Osteoblast (primary cell): Measurements from ENCODE around the gene PNPLA8. TPM values are rescaled to one million over a fixed set of nuclear protein-coding genes. Genes with fewer than 3 reads are reported as not detected.

Experiments
- DNase-seq: peaks from one replicate; pipeline ENCODE4 v3.0.0; 2011; ENCODE audit warnings: low spot score, mixed read lengths; ENCODE audit not compliant: insufficient read length; ENCODE audit errors: missing footprints
- H2AFZ ChIP-seq: 2 replicates; pipeline ENCODE4 v1.6.0; 2011; ENCODE audit warnings: mild to moderate bottlenecking, low read length
- H3K27ac ChIP-seq: 2 replicates; pipeline ENCODE4 v1.5.1; 2011; ENCODE audit warnings: mild to moderate bottlenecking, low read depth, low read length, moderate library complexity
- H3K27me3 ChIP-seq: 2 replicates; pipeline ENCODE4 v1.6.0; 2012; ENCODE audit warnings: mild to moderate bottlenecking, control low read depth, inconsistent platforms, low read length, moderate library complexity; ENCODE audit not compliant: insufficient read depth
- H3K36me3 ChIP-seq: 2 replicates; pipeline ENCODE4 v1.5.1; 2011; ENCODE audit warnings: mild to moderate bottlenecking, low read length, control low read depth, moderate library complexity; ENCODE audit not compliant: insufficient read depth
- H3K4me1 ChIP-seq: 2 replicates; pipeline ENCODE4 v1.5.1; 2011; ENCODE audit warnings: mild to moderate bottlenecking, low read length, control low read depth, moderate library complexity; ENCODE audit not compliant: insufficient read depth
- H3K4me2 ChIP-seq: 2 replicates; pipeline ENCODE4 v1.6.0; 2011; ENCODE audit warnings: mild to moderate bottlenecking, low read length; ENCODE audit not compliant: insufficient read depth
- H3K4me3 ChIP-seq: fragments of 200-600 bp; sonication (generic); 3 replicates; pipeline ENCODE4 v1.5.1; 2012; ENCODE audit warnings: mild to moderate bottlenecking, low read length, inconsistent platforms; ENCODE audit not compliant: insufficient read depth
- H3K79me2 ChIP-seq: 2 replicates; pipeline ENCODE4 v1.6.0; 2012; ENCODE audit warnings: mild to moderate bottlenecking, low read length, control low read depth, inconsistent platforms; ENCODE audit not compliant: insufficient read depth
- H3K9me3 ChIP-seq: 2 replicates; pipeline ENCODE4 v1.5.1; 2011; ENCODE audit warnings: low read depth, low read length, control low read depth
- H4K20me1 ChIP-seq: 2 replicates; pipeline ENCODE4 v1.6.0; 2012; ENCODE audit warnings: mild to moderate bottlenecking, low read length, control low read depth; ENCODE audit not compliant: insufficient read depth
- total RNA-seq: library from RNA; depleted of rRNA; stranded (reverse); fragments of >200 nt; gene quantifications from 2 replicates; pipeline ENCODE4 v1.2.3, GENCODE V29; 2012
- TF ChIP-seq, protein P1 (sequence below): IDR thresholded peaks from 2 replicates; pipeline ENCODE4 v1.5.1; 2011; ENCODE audit warnings: mild to moderate bottlenecking, low read depth, low read length, moderate library complexity; ENCODE audit errors: extremely low read depth

Gene PNPLA8
- total RNA-seq, 1 donor, result 37.6 TPM

GRCh38 chr7:108454674-108455550 is 71.0 kb downstream of the PNPLA8 start:
- Histone ChIP-seq H3K9me3 (no peaks in the 10 kb centered on the region), H3K4me1 (peaks cover 4% of the 10 kb centered on the region), H3K4me2 (peak overlapping the region; percentile 71), H2AFZ (peak overlapping the region; percentile 86), H3K36me3 (no peaks in the 10 kb centered on the region), H3K27ac (no peak overlapping the region), H4K20me1 (no peaks in the 10 kb centered on the region), H3K79me2 (no peaks in the 10 kb centered on the region), H3K27me3 (peaks cover 40% of the 10 kb centered on the region), H3K4me3 (peak overlapping the region; percentile 72)
- DNase-seq, result peak; percentile 85
- TF ChIP-seq, protein P1, sequence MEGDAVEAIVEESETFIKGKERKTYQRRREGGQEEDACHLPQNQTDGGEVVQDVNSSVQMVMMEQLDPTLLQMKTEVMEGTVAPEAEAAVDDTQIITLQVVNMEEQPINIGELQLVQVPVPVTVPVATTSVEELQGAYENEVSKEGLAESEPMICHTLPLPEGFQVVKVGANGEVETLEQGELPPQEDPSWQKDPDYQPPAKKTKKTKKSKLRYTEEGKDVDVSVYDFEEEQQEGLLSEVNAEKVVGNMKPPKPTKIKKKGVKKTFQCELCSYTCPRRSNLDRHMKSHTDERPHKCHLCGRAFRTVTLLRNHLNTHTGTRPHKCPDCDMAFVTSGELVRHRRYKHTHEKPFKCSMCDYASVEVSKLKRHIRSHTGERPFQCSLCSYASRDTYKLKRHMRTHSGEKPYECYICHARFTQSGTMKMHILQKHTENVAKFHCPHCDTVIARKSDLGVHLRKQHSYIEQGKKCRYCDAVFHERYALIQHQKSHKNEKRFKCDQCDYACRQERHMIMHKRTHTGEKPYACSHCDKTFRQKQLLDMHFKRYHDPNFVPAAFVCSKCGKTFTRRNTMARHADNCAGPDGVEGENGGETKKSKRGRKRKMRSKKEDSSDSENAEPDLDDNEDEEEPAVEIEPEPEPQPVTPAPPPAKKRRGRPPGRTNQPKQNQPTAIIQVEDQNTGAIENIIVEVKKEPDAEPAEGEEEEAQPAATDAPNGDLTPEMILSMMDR, result no peak

DNA sequence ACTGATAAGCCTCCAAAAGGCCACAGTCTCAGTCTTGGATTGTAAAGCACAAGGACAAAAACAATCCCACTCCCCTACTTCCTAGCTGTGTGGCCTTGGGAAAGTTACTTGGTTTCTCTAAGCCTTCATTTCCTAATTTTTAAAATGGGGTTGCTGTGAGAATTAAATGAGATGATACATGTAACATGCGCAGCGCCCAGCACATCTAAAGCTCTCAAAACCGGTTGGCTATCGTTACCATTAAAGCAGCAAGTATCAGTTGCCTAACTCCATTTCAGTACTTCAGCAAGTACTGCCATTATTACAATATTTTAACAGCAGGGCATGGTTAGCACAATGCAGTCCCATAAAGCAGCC is 71.6 kb downstream of the PNPLA8 start:
- no peaks in the 10 kb centered on the region for H3K9me3 ChIP-seq
- no peaks in the 10 kb centered on the region for H3K79me2 ChIP-seq
- H3K27ac ChIP-seq, result no peak overlapping the region
- peaks cover 3% of the 10 kb centered on the region for H3K4me1 ChIP-seq
- TF ChIP-seq, protein P1, result no peak
- H3K36me3 ChIP-seq, result no peaks in the 10 kb centered on the region
- DNase-seq, result no peak
- peak overlapping the region; percentile 72 for H3K4me3 ChIP-seq
- H2AFZ ChIP-seq, result peak overlapping the region; percentile 86
- H3K4me2 ChIP-seq, result peak overlapping the region; percentile 71
- peaks cover 40% of the 10 kb centered on the region for H3K27me3 ChIP-seq
- H4K20me1 ChIP-seq, result no peaks in the 10 kb centered on the region

DNA sequence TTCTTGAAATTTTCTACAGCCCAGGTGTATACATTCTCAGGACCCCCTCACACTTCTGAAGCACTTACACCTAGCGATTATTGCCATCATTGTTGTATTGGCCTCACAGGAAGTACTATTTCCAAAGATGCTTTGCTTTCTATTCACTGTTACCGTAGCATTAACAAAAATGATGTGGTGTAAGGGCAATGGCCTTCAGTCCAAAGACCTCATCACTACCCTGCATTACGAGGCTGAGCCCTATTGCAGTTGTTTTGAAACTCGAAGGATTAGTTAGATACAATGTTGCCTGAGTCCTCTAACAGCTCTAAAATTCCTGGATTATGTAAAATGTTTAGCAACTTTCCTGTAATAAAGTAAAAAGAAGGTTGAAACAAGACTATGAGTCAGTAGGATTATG is 72.6 kb downstream of the PNPLA8 start:
- no peak overlapping the region for H3K4me3 ChIP-seq
- no peak overlapping the region for H3K27ac ChIP-seq
- TF ChIP-seq, protein P1, result no peak
- H3K27me3 ChIP-seq, result peaks cover 38% of the 10 kb centered on the region
- H2AFZ ChIP-seq, result no peak overlapping the region
- H3K79me2 ChIP-seq, result no peaks in the 10 kb centered on the region
- H4K20me1 ChIP-seq, result no peaks in the 10 kb centered on the region
- H3K36me3 ChIP-seq, result no peaks in the 10 kb centered on the region
- H3K4me1 ChIP-seq, result peaks cover 3% of the 10 kb centered on the region
- no peaks in the 10 kb centered on the region for H3K9me3 ChIP-seq
- no peak for DNase-seq
- H3K4me2 ChIP-seq, result no peak overlapping the region

DNA sequence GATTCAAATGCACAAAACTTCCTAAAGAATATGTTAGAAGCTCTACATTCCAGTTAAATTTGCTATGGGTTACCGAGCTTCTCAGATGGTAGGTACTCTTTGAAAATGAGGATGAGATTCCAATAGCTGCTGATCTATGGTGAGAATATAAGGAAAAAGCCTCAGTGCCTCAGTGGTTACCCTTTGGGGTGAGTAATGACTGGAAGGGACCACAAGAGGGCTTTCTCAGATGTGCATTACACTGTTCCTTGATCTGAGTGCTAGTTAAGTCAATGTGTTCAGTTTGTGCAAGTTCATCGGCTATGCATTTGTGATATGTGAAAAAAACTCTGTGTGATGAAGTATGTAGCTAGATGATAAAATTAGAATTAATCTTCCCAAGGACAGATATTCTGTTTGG is 73.2 kb downstream of the PNPLA8 start:
- TF ChIP-seq, protein P1, result peak; percentile 57
- no peaks in the 10 kb centered on the region for H3K9me3 ChIP-seq
- peaks cover 3% of the 10 kb centered on the region for H3K4me1 ChIP-seq
- H2AFZ ChIP-seq, result no peak overlapping the region
- no peaks in the 10 kb centered on the region for H3K36me3 ChIP-seq
- no peaks in the 10 kb centered on the region for H3K79me2 ChIP-seq
- H3K4me2 ChIP-seq, result no peak overlapping the region
- H3K27ac ChIP-seq, result no peak overlapping the region
- peaks cover 32% of the 10 kb centered on the region for H3K27me3 ChIP-seq
- H4K20me1 ChIP-seq, result no peaks in the 10 kb centered on the region
- peak; percentile 79 for DNase-seq
- no peak overlapping the region for H3K4me3 ChIP-seq
